COR-L47 (cell line): ENCODE measurements around the gene ATPAF2.

Source experiments
- DNase-seq: peaks from one replicate; lab custom pipeline; 2025; lab: John Stamatoyannopoulos, UW

Gene ATPAF2

DNA sequence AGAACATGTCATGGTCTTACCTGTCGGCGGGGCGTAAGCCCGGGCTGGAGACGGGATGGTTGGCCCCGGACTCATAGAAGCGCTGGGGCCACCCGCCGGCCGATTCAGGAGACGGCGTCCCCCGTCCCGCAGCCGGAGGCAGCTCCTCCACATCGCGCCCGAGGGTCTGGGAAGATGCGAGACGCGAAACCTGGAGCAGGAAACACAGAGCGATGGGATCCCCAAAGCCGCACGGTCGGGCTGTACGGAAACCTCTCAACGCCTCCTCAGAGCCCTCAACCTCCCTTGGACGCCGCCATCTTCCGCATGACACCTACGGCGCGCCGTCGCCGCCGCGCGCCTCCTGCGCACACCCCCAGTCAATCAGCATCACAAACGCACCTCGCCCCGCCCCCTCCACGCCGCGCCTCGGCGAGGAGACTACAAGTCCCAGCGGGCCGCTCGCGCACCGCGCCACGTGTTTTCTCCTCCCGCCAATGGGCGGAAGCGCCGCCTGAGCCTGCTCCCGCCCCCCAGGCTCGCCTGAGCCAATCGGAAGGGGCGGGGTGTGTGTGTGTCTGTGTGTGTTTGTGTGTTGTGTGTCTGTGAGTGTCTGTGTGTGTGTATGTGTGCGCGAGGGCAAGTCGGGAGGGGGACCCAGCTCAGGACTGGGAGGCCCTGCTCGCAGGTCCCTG, at the start of gene ATPAF2, which contains the start of gene GID4:
ATPAF2 (minus strand) TSS at position 308 of the 674 bp plus-strand sequence; CDS start at position 153, 155 bp downstream.
GID4 (plus strand) TSS at position 548 of the 674 bp plus-strand sequence; CDS start at position 605, 57 bp downstream.
- DNase-seq, result peak; percentile 91

GRCh38 chr17:18087610-18088491, 48.9 kb upstream of the ATPAF2 start, which contains the start of gene DRG2:
Gene DRG2, plus strand, starts transcription at chr17:18087948. Its CDS starts 76 bp downstream, at chr17:18088024.
- DNase-seq, result peak; percentile 67

- no peak for DNase-seq
These were observed 45.3 kb upstream of the ATPAF2 start for GRCh38 chr17:18084256-18084655.

GRCh38 chr17:18079543-18079942, 40.6 kb upstream of the ATPAF2 start:
- no peak for DNase-seq

DNA sequence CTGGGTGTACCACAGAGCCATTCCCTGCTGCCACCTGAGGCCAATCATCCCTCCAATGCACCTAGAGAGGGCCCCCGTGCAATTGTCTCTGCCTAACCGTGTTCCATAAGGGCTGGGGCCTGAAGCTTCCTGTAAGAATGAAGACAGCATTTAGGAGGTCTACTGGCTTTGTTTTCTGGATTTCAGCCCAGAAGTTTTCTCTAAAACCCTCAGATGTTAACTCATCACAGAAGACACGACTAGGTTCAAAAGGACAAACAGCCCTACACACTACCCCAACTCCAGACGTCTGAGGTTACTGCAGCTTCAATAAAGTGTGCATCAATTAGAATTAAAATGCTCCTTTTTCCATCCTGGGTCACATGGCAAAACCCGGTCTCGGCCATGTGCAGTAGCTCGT, 38.0 kb upstream of the ATPAF2 start:
- DNase-seq, result no peak

DNA sequence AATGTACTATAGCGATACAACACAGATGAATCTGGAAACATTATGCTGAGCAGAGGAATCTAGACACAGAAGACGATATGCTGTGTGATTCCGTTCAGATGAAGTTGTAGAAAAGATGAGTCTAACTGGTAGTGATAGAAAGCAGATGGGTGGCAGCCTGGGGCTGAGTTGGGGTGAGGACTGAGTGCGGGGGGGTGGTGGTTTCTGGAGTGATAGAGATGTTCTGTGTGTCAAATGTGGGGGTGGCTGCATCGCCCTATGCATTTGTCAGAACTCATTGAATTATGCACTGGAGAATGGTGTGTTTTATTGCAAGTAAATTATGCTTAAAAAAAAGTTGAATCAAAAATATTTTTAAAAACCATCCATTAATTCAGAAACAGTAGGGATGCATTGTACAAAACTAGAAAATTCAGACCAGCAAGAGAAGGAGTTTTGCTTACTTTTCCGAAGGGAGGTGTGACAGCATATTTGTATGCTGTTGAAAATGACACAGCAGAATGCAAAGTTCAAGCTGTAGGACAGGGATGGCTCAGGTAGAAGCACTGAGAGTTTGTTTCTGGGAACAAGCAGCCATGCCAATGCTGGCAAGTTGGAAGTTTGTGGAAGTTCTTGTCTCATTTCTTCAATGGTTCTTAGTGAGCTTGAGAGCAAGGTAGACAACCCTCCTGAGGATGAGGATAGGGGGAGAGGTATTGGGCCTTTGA, 35.8 kb upstream of the ATPAF2 start:
- no peak for DNase-seq

GRCh38 chr17:18071751-18072150, 32.8 kb upstream of the ATPAF2 start:
- no peak for DNase-seq

DNA sequence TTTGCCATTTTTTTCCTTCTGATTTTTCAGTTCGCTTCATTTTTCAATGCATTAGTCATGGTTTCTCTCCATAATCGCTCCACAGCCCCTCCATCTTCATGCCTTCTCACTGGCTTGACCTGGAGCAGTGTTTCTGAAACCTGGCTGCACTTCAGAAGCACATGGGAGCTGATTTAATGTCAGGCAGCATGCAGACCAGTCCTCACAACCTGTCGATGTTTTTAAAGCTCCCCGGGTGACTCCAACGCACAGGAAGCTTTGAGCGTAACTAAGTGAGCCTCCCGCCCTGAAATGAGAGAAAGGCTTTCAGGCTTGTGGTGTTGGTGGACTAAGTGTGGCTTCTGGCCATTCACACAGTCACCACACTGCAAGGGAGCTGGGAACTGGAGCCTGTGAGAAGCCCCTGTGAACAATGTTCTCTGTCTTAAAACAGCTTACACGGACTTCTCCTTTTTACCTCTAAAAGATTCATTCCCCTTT, 31.9 kb upstream of the ATPAF2 start:
- no peak for DNase-seq

DNA sequence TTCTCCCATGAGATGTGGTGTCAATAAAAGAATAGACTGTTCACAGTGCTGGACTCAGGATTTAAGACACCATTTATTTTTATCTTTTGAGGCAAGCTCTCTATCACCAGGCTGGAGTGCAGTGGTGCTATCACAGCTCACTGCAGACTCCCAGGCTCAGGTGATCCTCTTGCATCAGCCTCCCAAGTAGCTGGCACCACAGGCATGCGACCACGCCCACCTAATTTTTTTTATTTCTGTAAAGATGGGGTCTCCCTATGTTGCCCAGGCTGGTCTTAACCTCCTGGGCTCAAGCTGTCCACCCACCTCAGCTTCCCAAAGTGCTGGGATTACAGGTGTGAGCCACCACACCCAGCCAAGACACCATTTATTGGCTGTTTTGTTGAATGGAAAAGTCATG, 30.1 kb upstream of the ATPAF2 start:
- DNase-seq, result no peak

GRCh38 chr17:18066866-18067265, 27.9 kb upstream of the ATPAF2 start:
- DNase-seq, result no peak

GRCh38 chr17:18065546-18065945, 26.6 kb upstream of the ATPAF2 start:
- no peak for DNase-seq

DNA sequence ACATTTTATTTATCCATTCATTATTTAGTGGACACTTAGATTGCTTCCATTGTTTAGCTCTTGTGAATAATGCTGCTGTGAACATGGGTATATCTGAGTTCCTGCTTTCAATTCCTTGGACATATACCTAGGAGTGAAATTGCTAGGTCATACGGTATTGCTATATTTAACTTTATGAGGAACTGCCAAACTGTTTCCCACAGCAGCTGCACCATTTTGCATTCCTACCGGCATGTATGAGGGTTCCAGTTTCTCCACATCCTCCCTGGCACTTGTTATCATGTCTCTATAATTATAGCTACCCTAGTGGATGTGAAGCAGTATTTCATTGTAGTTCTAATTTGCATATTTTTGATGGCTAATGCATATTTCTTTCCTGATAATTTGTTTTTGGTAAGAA, 25.1 kb upstream of the ATPAF2 start:
- DNase-seq, result no peak

DNA sequence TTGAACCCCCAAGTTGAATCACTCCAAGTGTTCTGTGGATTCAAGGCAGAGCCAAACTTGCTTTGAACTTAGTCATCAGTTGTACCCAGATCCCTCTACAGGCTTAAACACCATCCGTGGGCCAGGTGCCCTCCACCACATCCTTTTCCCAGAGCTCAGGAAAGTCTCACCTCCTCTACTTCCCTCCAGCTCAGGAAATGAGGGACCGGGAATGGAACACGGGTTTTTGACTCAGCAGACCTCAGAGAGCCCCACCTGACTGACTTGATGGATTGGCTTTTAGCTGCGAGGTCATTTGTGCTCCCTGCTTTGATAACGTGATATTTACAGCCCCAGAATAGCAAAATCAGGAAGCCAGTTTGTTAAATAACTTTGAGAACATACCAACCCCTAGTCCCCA, 20.3 kb upstream of the ATPAF2 start:
- DNase-seq, result no peak

GRCh38 chr17:18056214-18056613, 17.2 kb upstream of the ATPAF2 start:
- no peak for DNase-seq

DNA sequence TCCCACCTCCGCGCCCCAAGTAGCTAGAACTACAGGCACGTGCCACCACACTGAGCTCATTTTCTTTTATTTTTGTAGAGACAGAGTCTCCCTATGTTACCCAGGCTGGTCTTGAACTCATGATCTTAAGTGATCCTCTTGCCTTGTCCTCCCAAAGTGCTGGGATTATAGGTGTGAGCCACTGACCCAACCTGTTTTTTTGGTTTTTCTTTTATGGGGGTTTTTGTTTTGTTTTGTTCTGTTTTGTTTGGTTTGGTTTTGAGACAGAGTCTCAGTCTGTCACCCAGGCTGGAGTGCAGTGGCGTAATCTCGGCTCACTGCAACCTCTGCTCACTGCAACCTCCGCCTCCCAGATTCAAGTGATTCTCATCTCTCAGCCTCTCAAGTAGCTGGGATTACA, 16.6 kb upstream of the ATPAF2 start:
- DNase-seq, result no peak

GRCh38 chr17:18045691-18046350, 6.9 kb upstream of the ATPAF2 start:
- DNase-seq, result no peak

DNA sequence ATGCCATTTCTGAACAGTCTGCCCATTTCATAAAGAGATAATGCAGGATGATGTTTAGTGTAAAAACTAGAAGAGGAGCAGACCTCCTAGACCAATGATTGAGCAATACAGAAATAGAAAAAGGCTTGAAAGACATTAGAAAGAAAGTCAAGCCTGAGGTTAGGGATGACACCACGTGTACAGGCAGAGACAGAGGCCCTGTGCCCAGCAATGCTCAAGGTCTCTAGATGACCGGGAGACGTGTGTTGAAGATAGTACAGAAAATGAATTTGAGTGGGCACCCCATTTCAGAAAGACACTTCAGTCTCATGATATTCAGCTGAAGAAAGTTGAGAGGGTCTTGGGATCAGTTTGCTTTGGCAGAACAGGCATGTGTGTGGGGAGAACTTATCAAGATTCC, 5.6 kb upstream of the ATPAF2 start:
- DNase-seq, result no peak

DNA sequence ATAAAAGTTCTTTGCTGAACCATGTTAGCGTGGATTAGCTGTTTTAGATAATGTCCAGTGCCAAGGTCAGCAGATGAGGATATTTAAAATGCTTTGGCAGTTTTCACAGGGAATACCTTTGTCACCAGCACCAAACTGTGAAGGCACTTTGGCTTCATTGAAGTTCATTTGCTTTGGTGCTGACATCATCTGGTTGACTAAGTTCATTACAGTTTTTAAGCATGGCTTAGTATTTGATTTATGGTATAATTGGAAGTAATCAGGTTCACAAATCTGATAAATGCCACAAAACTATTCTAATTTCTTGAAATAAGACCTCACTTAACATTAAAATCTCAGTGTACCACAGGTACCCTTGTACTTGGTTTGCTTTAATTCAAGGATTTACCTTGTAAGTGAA, 4.5 kb upstream of the ATPAF2 start:
- no peak for DNase-seq

GRCh38 chr17:18042983-18043382, 4.0 kb upstream of the ATPAF2 start:
- DNase-seq, result no peak

DNA sequence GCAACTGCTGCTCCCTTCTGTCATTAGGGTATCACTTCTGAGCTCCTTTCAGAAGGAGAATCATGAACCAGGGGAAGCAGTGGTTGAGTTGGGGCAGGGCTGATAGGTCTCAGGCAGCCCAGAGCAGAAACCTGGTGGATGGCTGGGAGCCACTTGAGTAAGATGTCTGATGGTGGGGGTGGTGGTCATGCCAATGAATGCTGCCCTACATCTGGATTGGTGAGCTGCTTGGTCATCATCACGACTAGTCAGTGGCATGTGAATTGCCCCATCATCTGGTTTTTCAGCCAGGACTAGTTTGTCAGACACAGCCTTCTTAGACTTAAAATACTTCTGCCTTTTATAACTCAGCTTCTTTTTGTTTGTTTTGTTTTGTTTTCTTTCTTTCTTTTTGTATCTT, 2.8 kb upstream of the ATPAF2 start:
- DNase-seq, result no peak

- no peak for DNase-seq
These were observed 1.4 kb upstream of the ATPAF2 start for GRCh38 chr17:18040261-18040858.
